Dedifferentiated amniotic fluid mesenchymal stem cell (primary cell): ENCODE measurements around the gene SLC16A4.
"Not testable (repeated sequence)": the region's sequence is repeated elsewhere in the genome, so short reads cannot be mapped to it uniquely, and the experiment has no call there.

Experiments
- DNase-seq: peaks from one replicate; pipeline ENCODE4 v3.0.0-alpha.2; 2016; ENCODE audit errors: extremely low spot score

Gene SLC16A4

DNA sequence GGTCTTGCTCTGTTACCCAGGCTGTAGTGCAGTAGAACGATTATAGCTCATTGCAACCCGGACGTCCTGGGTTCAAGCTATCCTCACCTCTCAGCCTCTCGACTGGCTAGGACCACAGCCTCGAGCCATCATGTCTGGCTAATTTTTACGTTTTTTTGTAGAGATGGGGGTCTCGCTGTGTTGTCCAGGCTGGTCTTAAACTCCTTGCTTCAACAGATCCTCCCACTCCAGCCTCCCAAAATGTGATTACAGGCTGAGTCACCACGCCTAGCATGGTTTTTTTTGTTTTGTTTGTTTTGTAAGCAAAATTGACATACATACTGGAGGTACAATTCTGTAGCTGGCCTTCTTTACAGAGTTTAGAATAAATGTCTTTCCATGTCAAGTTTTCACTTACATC is 17.7 kb upstream of the SLC16A4 start:
- DNase-seq: no peak

- peak; percentile 89 for DNase-seq
Measured at GRCh38 chr1:110407260-110408210, 16.7 kb upstream of the SLC16A4 start, which contains the start of gene LAMTOR5. Gene LAMTOR5 (minus strand): TSS chr1:110407694. CDS start chr1:110407620, 74 bp downstream.

GRCh38 chr1:110406407-110406806 is 15.6 kb upstream of the SLC16A4 start:
- not testable (repeated sequence) for DNase-seq

- DNase-seq: no peak
Measured at GRCh38 chr1:110404401-110404800, 13.6 kb upstream of the SLC16A4 start.

GRCh38 chr1:110403805-110404204 is 13.0 kb upstream of the SLC16A4 start:
- DNase-seq: no peak

DNA sequence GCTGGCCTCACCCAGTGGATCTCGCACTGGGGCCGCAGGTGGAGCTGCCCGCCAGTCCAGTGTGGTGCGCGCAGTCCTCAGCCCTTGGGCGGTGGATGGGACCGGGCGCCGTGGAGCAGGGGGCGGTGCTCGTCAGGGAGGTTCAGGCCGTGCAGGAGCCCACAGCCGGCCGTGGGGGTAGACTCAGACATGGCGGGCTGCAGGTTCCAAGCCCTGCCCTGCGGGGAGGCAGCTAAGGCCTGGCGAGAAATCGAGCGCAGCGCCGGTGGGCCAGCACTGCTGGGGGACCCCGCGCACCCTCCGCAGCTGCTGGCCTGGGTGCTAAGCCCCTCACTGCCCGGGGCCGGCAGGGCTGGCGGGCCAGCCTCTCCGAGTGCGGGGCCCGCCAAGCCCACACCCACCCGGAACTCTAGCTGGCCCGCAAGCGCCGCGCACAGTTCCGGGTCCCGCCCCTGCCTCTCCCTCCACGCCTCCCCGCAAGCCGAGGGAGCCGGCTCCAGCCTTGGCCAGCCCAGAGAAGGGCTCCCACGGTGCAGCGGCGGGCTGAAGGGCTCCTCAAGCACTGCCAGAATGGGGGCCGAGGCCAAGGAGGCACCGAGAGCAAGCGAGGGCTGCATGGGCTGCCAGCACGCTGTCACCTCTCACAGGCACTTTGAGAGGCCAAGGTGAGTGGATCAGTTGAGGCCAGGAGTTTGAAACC is 5.6 kb upstream of the SLC16A4 start:
- DNase-seq: not testable (repeated sequence)

GRCh38 chr1:110394493-110394820 is 3.6 kb upstream of the SLC16A4 start:
- DNase-seq: no peak

- peak; percentile 49 for DNase-seq
Measured at GRCh38 chr1:110393691-110394492, 3.1 kb upstream of the SLC16A4 start.

- no peak for DNase-seq
Measured at GRCh38 chr1:110393286-110393685, 2.5 kb upstream of the SLC16A4 start.

GRCh38 chr1:110390096-110390495 is 730 bp downstream of the SLC16A4 start:
- DNase-seq: peak; percentile 75

DNA sequence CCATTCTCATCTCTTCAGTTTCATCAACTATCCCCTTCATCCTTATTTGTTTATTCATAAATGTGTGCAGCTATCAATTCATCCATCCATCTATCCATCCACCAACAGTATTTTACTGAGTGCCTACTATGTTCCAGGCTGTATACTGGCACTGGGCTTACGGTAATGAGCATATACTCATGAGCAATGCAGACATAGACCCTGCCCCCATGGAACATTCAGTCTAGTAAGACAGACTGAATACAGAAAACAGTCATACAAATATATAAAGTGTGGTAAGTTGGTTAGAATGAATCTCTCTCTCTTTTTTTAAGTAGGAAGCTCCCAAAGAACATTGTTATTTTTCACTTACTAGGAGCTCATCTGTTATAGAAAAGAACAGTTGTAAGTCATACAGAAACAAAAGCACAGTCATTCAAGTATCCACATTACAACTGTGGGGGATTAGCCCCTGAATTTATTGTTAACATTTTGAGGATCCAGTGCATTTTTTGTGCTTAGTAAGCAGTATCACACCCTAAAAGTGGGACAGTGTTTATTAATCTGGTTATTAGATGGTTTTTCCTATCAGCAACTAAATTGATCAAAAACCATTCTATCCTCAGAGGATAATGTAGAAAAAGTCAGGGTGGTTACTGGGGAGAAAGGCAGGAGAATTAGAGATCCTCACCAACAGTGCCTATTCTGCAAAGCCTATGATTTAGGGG is 3.6 kb downstream of the SLC16A4 start:
- DNase-seq: no peak

- DNase-seq: no peak
Measured at GRCh38 chr1:110385369-110385768, 5.5 kb downstream of the SLC16A4 start.

GRCh38 chr1:110384581-110385321 is 6.1 kb downstream of the SLC16A4 start:
- DNase-seq: no peak

DNA sequence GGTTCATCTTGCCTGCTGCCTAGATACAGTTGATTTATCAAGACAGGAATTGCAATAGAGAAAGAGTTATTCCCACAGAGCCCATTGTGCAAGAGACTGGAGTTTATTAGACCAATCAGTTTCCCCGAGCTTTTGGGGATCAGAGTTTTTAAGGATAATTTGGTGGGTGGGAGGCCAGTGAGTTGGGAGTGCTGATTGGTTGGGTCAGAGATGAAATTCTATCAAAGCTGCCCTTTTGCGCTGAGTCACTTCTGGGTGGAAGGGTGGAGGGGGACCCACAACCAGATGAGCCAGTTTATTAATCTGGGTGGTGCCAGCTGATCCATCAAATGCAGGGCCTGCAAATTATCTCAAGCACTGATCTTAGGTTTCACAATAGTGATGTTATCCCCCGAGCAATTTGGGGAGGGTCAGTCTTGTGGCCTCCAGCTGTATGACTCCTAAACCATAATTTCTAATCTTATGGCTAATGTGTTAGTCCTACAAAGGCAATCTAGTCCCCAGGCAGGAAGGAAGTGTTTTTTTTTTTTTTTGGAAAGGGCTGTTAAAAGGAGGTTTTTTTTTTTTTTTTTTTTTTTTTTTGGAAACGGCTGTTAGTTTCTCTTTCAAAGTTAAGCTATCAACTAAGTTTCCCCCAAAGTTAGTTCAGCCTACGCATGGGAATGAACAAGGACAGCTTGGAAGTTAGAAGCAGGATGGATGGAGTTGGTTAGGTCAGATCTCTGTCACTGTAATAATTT is 7.4 kb downstream of the SLC16A4 start:
- DNase-seq: no peak

- DNase-seq: peak; percentile 93
Measured at GRCh38 chr1:110380672-110381283, 10.0 kb downstream of the SLC16A4 start.

DNA sequence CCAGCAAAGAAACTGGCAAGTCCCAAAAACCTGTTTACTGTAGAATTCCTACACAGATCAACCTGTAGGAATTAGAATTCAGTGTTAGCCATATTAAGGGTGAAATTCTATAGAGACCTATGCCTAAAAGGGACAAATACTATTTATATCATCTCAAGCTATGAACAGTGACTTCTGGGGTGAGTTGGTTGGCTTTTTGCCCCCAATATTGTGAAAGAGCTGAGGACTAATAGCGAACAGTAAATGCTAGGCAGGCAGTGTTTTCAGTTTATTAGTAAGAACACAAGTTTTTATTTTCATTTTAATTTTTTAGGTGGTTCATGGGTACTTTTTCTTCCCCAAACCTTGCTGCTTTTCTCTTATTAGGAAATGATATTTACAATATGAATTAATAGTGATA is 15.3 kb downstream of the SLC16A4 start:
- DNase-seq: no peak

GRCh38 chr1:110370827-110371226 is 20.0 kb downstream of the SLC16A4 start:
- peak; percentile 26 for DNase-seq

DNA sequence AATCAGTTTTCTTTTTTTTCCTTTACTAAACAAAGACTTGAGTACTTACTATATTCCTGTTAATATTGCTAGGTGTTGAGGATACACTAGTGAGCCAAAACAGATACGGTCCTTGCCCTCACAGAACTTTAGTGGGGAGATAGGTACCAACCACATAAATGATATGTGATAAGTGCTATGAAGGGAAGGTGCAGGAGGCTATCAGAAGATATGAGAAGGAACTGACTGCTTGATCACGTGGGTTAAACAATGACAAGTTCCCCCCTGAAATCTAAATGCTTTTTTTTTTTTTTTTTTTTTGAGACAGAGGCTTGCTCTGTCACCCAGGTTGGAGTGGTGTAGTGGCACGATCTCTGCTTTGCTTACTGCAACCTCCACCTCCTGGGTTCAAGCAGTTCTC is 26.6 kb downstream of the SLC16A4 start:
- no peak for DNase-seq

- no peak for DNase-seq
Measured at GRCh38 chr1:110361856-110362255, 29.0 kb downstream of the SLC16A4 start.

DNA sequence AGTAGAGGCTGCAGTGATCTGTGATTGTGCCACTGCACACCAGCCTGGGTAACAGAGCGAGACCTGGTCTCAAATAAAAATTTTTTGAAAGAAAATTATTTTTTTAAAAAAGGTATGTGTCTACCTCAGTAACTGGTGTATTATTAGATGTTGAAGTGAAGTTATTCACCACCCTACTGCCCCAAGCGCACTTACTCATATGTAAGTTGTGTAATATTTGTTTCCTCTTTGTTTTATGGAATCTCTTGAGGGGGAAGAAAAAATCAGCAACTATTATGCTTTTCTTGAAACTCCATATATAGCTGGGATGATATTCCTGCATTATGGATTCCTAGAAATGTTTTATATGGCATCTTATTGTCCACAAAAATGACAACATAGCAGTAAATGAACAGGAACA is 30.4 kb downstream of the SLC16A4 start:
- no peak for DNase-seq
